Mesendoderm (in vitro differentiated cells): ENCODE results near the gene ADGRD1.

Experiments used
- DNase-seq: peaks from one replicate; pipeline ENCODE4 v3.0.0; 2013
- H2AK5ac ChIP-seq: 2 replicates; pipeline ENCODE4 v1.6.1; 2013; ENCODE audit warnings: low read length, inconsistent platforms
- H2BK120ac ChIP-seq: 2 replicates; pipeline ENCODE4 v1.6.1; 2013; ENCODE audit warnings: low read depth, mild to moderate bottlenecking, low read length, moderate library complexity, mixed read lengths
- H2BK15ac ChIP-seq: replicated peaks from 2 replicates; pipeline ENCODE4 v1.6.1; 2013; ENCODE audit warnings: low read depth, mild to moderate bottlenecking, moderate library complexity
- H2BK5ac ChIP-seq: 2 replicates; pipeline ENCODE4 v1.6.1; 2013; ENCODE audit warnings: low read length, inconsistent platforms
- H3K18ac ChIP-seq: 2 replicates; pipeline ENCODE4 v1.6.1; 2013; ENCODE audit warnings: mild to moderate bottlenecking, low read length, mixed read lengths
- H3K23ac ChIP-seq: one replicate; pipeline ENCODE4 v1.6.1; 2013; ENCODE audit warnings: low read length
- H3K27ac ChIP-seq: 2 replicates; pipeline ENCODE4 v1.5.1; 2013; ENCODE audit warnings: low read depth, mild to moderate bottlenecking, inconsistent platforms, low read length, moderate library complexity
- H3K27me3 ChIP-seq: 2 replicates; pipeline ENCODE4 v1.6.1; 2013; ENCODE audit warnings: low read length, control low read depth, mild to moderate bottlenecking, inconsistent platforms; ENCODE audit not compliant: insufficient read depth, poor library complexity
- H3K36me3 ChIP-seq: 2 replicates; pipeline ENCODE4 v1.6.1; 2013; ENCODE audit warnings: low read length, inconsistent platforms; ENCODE audit not compliant: control insufficient read depth, insufficient read depth
- H3K4ac ChIP-seq: one replicate; pipeline ENCODE4 v1.6.1; 2013; ENCODE audit warnings: low read depth, mild to moderate bottlenecking, low read length, moderate library complexity
- H3K4me1 ChIP-seq: 2 replicates; pipeline ENCODE4 v1.6.1; 2013; ENCODE audit warnings: low read depth, low read length, inconsistent platforms; ENCODE audit not compliant: control insufficient read depth
- H3K4me2 ChIP-seq: 2 replicates; pipeline ENCODE4 v1.6.1; 2013; ENCODE audit warnings: low read length
- H3K4me3 ChIP-seq: 2 replicates; pipeline ENCODE4 v1.5.1; 2013; ENCODE audit warnings: mild to moderate bottlenecking, low read length
- H3K56ac ChIP-seq: one replicate; pipeline ENCODE4 v1.6.1; 2013; ENCODE audit warnings: low read length
- H3K79me1 ChIP-seq: 2 replicates; pipeline ENCODE4 v1.6.1; 2013; ENCODE audit warnings: low read length, inconsistent platforms
- H3K79me2 ChIP-seq: 2 replicates; pipeline ENCODE4 v1.6.1; 2013; ENCODE audit warnings: mild to moderate bottlenecking, low read length; ENCODE audit not compliant: control insufficient read depth, insufficient read depth
- H3K9ac ChIP-seq: 2 replicates; pipeline ENCODE4 v1.6.1; 2013; ENCODE audit warnings: low read length, inconsistent platforms
- H4K5ac ChIP-seq: one replicate; pipeline ENCODE4 v1.6.1; 2013; ENCODE audit warnings: low read length
- H4K8ac ChIP-seq: one replicate; pipeline ENCODE4 v1.6.1; 2013; ENCODE audit warnings: low read depth, mild to moderate bottlenecking, control low read depth, low read length, moderate library complexity
- WGBS: extraction: QIAGEN DNeasy Blood & Tissue Kit; methylation state at CpG from one replicate; pipeline ENCODE4 v1.1.7; 2013; ENCODE audit warnings: low lambda C conversion rate, missing lambda C conversion rate; ENCODE audit not compliant: insufficient coverage; ENCODE audit errors: extremely low coverage; 5-methylcytosine and 5-hydroxymethylcytosine counted together

ADGRD1 gene

GRCh38 chr12:130922511-130922953 lies 31.2 kb upstream of the ADGRD1 start:
- H3K23ac ChIP-seq, result no peak overlapping the region
- H3K4ac ChIP-seq, result no peak overlapping the region
- no peaks in the 10 kb centered on the region for H3K36me3 ChIP-seq
- no peak overlapping the region for H4K5ac ChIP-seq
- H3K56ac ChIP-seq, result no peak overlapping the region
- H3K79me1 ChIP-seq, result no peaks in the 10 kb centered on the region
- no peaks in the 10 kb centered on the region for H3K79me2 ChIP-seq
- no peaks in the 10 kb centered on the region for H3K4me1 ChIP-seq
- no peaks in the 10 kb centered on the region for H3K27me3 ChIP-seq
- no peak overlapping the region for H2BK120ac ChIP-seq
- no peak overlapping the region for H3K18ac ChIP-seq
- no peak overlapping the region for H2BK15ac ChIP-seq
- H3K4me2 ChIP-seq, result no peak overlapping the region
- no peak overlapping the region for H2BK5ac ChIP-seq
- no peak for DNase-seq
- WGBS, result no CpG with 5 or more reads among the region's 4 CpGs
- H2AK5ac ChIP-seq, result no peak overlapping the region
- H3K9ac ChIP-seq, result no peak overlapping the region
- H4K8ac ChIP-seq, result no peak overlapping the region
- no peak overlapping the region for H3K4me3 ChIP-seq
- H3K27ac ChIP-seq, result no peak overlapping the region

DNA sequence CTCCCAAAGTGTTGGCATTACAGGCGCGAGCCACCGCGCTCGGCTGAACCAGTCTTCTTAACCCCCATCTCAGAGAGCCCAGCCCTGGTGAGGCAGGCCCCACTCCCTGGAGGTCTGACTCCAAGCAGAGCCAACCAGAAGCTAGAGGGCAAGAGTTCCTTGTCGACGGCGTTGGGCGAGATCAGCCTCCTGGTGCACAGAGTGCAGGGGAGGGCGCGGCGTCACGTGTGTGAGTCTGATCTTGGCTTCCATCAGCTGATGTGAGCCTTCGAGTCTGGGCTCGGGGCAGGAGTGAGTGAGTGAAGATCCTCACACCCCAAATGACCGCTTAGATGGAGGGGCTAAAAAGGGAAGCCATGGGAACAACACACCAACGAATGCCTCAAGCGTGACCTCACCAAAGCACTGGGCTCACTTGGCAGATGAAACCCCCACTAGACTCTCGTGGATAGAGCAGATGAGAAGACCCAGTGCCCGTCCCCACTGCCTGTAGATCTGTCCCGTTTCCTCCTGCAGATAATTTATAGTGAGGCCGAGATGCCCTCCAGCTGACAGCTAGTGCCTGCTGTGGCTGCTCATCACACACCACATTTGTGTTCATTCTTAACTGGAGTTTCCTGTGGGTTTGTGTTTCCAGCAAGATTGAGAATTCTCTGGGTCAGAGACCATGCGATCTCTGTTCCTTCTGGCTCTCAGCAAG lies 28.6 kb upstream of the ADGRD1 start:
- H3K9ac ChIP-seq, result no peak overlapping the region
- H3K4ac ChIP-seq, result no peak overlapping the region
- no peaks in the 10 kb centered on the region for H3K27me3 ChIP-seq
- no peak overlapping the region for H3K4me2 ChIP-seq
- no peaks in the 10 kb centered on the region for H3K79me1 ChIP-seq
- no peak overlapping the region for H3K56ac ChIP-seq
- no peak overlapping the region for H2BK120ac ChIP-seq
- no peaks in the 10 kb centered on the region for H3K79me2 ChIP-seq
- no peak overlapping the region for H4K5ac ChIP-seq
- no peak for DNase-seq
- no peak overlapping the region for H2BK15ac ChIP-seq
- no peaks in the 10 kb centered on the region for H3K4me1 ChIP-seq
- no peak overlapping the region for H3K27ac ChIP-seq
- H3K23ac ChIP-seq, result no peak overlapping the region
- no peak overlapping the region for H2AK5ac ChIP-seq
- H4K8ac ChIP-seq, result no peak overlapping the region
- no peak overlapping the region for H2BK5ac ChIP-seq
- WGBS, result no CpG with 5 or more reads among the region's 23 CpGs
- no peak overlapping the region for H3K4me3 ChIP-seq
- H3K18ac ChIP-seq, result no peak overlapping the region
- no peaks in the 10 kb centered on the region for H3K36me3 ChIP-seq

GRCh38 chr12:130925666-130926015 lies 28.1 kb upstream of the ADGRD1 start:
- Histone ChIP-seq H3K27ac (no peak overlapping the region), H3K27me3 (no peaks in the 10 kb centered on the region), H3K4ac (no peak overlapping the region), H2BK5ac (no peak overlapping the region), H3K36me3 (no peaks in the 10 kb centered on the region), H3K79me1 (no peaks in the 10 kb centered on the region), H4K8ac (no peak overlapping the region), H3K56ac (no peak overlapping the region), H3K4me2 (no peak overlapping the region), H2AK5ac (no peak overlapping the region), H3K79me2 (no peaks in the 10 kb centered on the region), H2BK15ac (no peak overlapping the region), H2BK120ac (no peak overlapping the region), H3K9ac (no peak overlapping the region), H3K18ac (no peak overlapping the region), H3K4me3 (no peak overlapping the region), H3K4me1 (no peaks in the 10 kb centered on the region), H4K5ac (no peak overlapping the region), H3K23ac (no peak overlapping the region)
- DNase-seq, result no peak
- WGBS, result no CpG with 5 or more reads among the region's 7 CpGs

GRCh38 chr12:130929363-130929762 lies 24.3 kb upstream of the ADGRD1 start:
- no peak overlapping the region for H3K9ac ChIP-seq
- H4K8ac ChIP-seq, result no peak overlapping the region
- no CpG with 5 or more reads among the region's 8 CpGs for WGBS
- H4K5ac ChIP-seq, result no peak overlapping the region
- no peak overlapping the region for H3K4me3 ChIP-seq
- no peak for DNase-seq
- H3K23ac ChIP-seq, result no peak overlapping the region
- no peaks in the 10 kb centered on the region for H3K36me3 ChIP-seq
- no peak overlapping the region for H2AK5ac ChIP-seq
- H3K18ac ChIP-seq, result no peak overlapping the region
- H2BK5ac ChIP-seq, result no peak overlapping the region
- H2BK15ac ChIP-seq, result no peak overlapping the region
- no peaks in the 10 kb centered on the region for H3K27me3 ChIP-seq
- no peaks in the 10 kb centered on the region for H3K4me1 ChIP-seq
- no peak overlapping the region for H2BK120ac ChIP-seq
- no peak overlapping the region for H3K27ac ChIP-seq
- H3K56ac ChIP-seq, result no peak overlapping the region
- no peaks in the 10 kb centered on the region for H3K79me2 ChIP-seq
- no peaks in the 10 kb centered on the region for H3K79me1 ChIP-seq
- H3K4ac ChIP-seq, result no peak overlapping the region
- H3K4me2 ChIP-seq, result no peak overlapping the region

GRCh38 chr12:130932061-130932930 lies 21.4 kb upstream of the ADGRD1 start:
- no peak overlapping the region for H3K56ac ChIP-seq
- no peak overlapping the region for H3K4me2 ChIP-seq
- WGBS, result no CpG with 5 or more reads among the region's 10 CpGs
- H3K27ac ChIP-seq, result no peak overlapping the region
- no peak overlapping the region for H2BK120ac ChIP-seq
- H2BK15ac ChIP-seq, result no peak overlapping the region
- H3K18ac ChIP-seq, result no peak overlapping the region
- H4K5ac ChIP-seq, result no peak overlapping the region
- no peak overlapping the region for H3K4ac ChIP-seq
- H3K23ac ChIP-seq, result no peak overlapping the region
- no peak for DNase-seq
- H2BK5ac ChIP-seq, result no peak overlapping the region
- H3K27me3 ChIP-seq, result no peaks in the 10 kb centered on the region
- no peak overlapping the region for H3K9ac ChIP-seq
- no peak overlapping the region for H4K8ac ChIP-seq
- H3K36me3 ChIP-seq, result no peaks in the 10 kb centered on the region
- H3K4me1 ChIP-seq, result no peaks in the 10 kb centered on the region
- no peak overlapping the region for H2AK5ac ChIP-seq
- no peak overlapping the region for H3K4me3 ChIP-seq
- H3K79me2 ChIP-seq, result no peaks in the 10 kb centered on the region
- no peaks in the 10 kb centered on the region for H3K79me1 ChIP-seq
